GM21360 (cell line): ENCODE data around the gene FMNL1.

Experiments used
- ATAC-seq: cut with Tn5 transposase; IDR thresholded peaks from one replicate; pipeline ENCODE4 v1.9.1; 2021; ENCODE audit warnings: mild to moderate bottlenecking, moderate library complexity; ENCODE audit not compliant: unreplicated experiment

FMNL1 gene

GRCh38 chr17:45277992-45278391 lies 56.3 kb downstream of the FMNL1 start:
- ATAC-seq, result no peak

- no peak for ATAC-seq
Measured at GRCh38 chr17:45279898-45280297, 58.2 kb downstream of the FMNL1 start.

GRCh38 chr17:45282683-45283644 lies 61.3 kb downstream of the FMNL1 start:
- no peak for ATAC-seq

GRCh38 chr17:45283711-45284110 lies 62.0 kb downstream of the FMNL1 start:
- ATAC-seq, result no peak

GRCh38 chr17:45284176-45285140 lies 62.8 kb downstream of the FMNL1 start:
- ATAC-seq, result no peak

- no peak for ATAC-seq
Measured at GRCh38 chr17:45286286-45286685, 64.6 kb downstream of the FMNL1 start.

- no peak for ATAC-seq
Measured at GRCh38 chr17:45287526-45288500, 66.1 kb downstream of the FMNL1 start.

GRCh38 chr17:45288825-45289224 lies 67.1 kb downstream of the FMNL1 start:
- ATAC-seq, result no peak

GRCh38 chr17:45289301-45290268 lies 67.9 kb downstream of the FMNL1 start:
- no peak for ATAC-seq

GRCh38 chr17:45290269-45290765 lies 68.6 kb downstream of the FMNL1 start:
- no peak for ATAC-seq

GRCh38 chr17:45291171-45291805 lies 69.6 kb downstream of the FMNL1 start:
- no peak for ATAC-seq

GRCh38 chr17:45292696-45293412 lies 71.2 kb downstream of the FMNL1 start:
- no peak for ATAC-seq

- no peak for ATAC-seq
Measured at GRCh38 chr17:45293413-45294211, 71.9 kb downstream of the FMNL1 start.

GRCh38 chr17:45294506-45294905 lies 72.8 kb downstream of the FMNL1 start:
- no peak for ATAC-seq

- ATAC-seq, result no peak
Measured at GRCh38 chr17:45296003-45296832, 74.5 kb downstream of the FMNL1 start.

- ATAC-seq, result no peak
Measured at GRCh38 chr17:45296833-45297124, 75.1 kb downstream of the FMNL1 start.
